HepG2 (cell line): Measurements from ENCODE around the gene HEXD. TPM values are rescaled to one million over a fixed set of nuclear protein-coding genes. Genes with fewer than 3 reads are reported as not detected.

Experiments
- AHR ChIP-seq: IDR thresholded peaks from 2 replicates; pipeline ENCODE4 v1.6.1; 2018; ENCODE audit warnings: missing genetic modification reagents, missing compliant biosample characterization
- ARHGAP35 ChIP-seq: sonication (generic); formaldehyde crosslinking; IDR thresholded peaks from 2 replicates; pipeline ENCODE4 v1.9.0; 2022; ENCODE audit warnings: mild to moderate bottlenecking, inconsistent platforms, moderate library complexity, missing genetic modification reagents, borderline replicate concordance
- ARNT2 ChIP-seq: sonication (generic); formaldehyde crosslinking; IDR thresholded peaks from 2 replicates; pipeline ENCODE4 v1.8.0; 2022; ENCODE audit warnings: mild to moderate bottlenecking, low read depth, missing genetic modification reagents, moderate library complexity
- FOSL2 ChIP-seq: sonication (generic); formaldehyde crosslinking; IDR thresholded peaks from 2 replicates; pipeline ENCODE4 v1.4.0; 2020; ENCODE audit warnings: missing genetic modification reagents
- GATAD2A ChIP-seq: IDR thresholded peaks from 2 replicates; pipeline ENCODE4 v1.6.1; 2016
- GTF3A ChIP-seq: sonication (generic); formaldehyde crosslinking; conservative IDR thresholded peaks from 2 replicates; pipeline ENCODE4 v1.4.0; 2020; ENCODE audit warnings: mild to moderate bottlenecking, missing genetic modification reagents
- GZF1 ChIP-seq: sonication (generic); formaldehyde crosslinking; IDR thresholded peaks from 2 replicates; pipeline ENCODE4 v1.5.1; 2020; ENCODE audit warnings: mild to moderate bottlenecking, missing genetic modification reagents
- HMGA1 ChIP-seq: sonication (generic); formaldehyde crosslinking; conservative IDR thresholded peaks from 2 replicates; pipeline ENCODE4 v1.4.0; 2020; ENCODE audit warnings: missing genetic modification reagents
- HNRNPL ChIP-seq: fragments of 200-400 bp; formaldehyde crosslinking; IDR thresholded peaks from 2 replicates; pipeline ENCODE4 v1.6.1; 2017; ENCODE audit warnings: mild to moderate bottlenecking, low read depth, low read length
- JARID2 ChIP-seq: sonication (generic); formaldehyde crosslinking; IDR thresholded peaks from 2 replicates; pipeline ENCODE4 v1.8.1; 2023; ENCODE audit warnings: missing genetic modification reagents, inconsistent platforms; ENCODE audit not compliant: insufficient replicate concordance
- MIER3 ChIP-seq: IDR thresholded peaks from 2 replicates; pipeline ENCODE4 v1.6.1; 2016; ENCODE audit warnings: missing compliant biosample characterization, borderline replicate concordance
- NFE2L1 ChIP-seq: sonication (generic); formaldehyde crosslinking; IDR thresholded peaks from 2 replicates; pipeline ENCODE4 v1.4.0; 2020; ENCODE audit warnings: missing genetic modification reagents, mild to moderate bottlenecking, borderline replicate concordance
- NR2F1 ChIP-seq, 2 experiments: fragments of 450-650 bp in 1 of 2; formaldehyde crosslinking in 1 of 2; IDR thresholded peaks; 2 replicates each; pipeline versions ENCODE4 v1.5.0 to v1.6.1; 2016 to 2020; ENCODE audit warnings: mild to moderate bottlenecking in 1 of 2, missing compliant biosample characterization in 1 of 2, missing genetic modification reagents in 1 of 2, moderate library complexity in 1 of 2
- PHF5A ChIP-seq: IDR thresholded peaks from one replicate; pipeline ENCODE4 v1.6.1; 2018; ENCODE audit warnings: low read depth, missing genetic modification reagents; ENCODE audit not compliant: unreplicated experiment
- SOX13 ChIP-seq, 3 experiments: fragments of 450-650 bp in 1 of 3; sonication (generic) in 1 of 3; formaldehyde crosslinking in 1 of 3; IDR thresholded peaks in 2 of 3; conservative IDR thresholded peaks in 1 of 3; 2 replicates each; pipeline versions ENCODE4 v1.5.0 to v1.6.1; 2016 to 2020; ENCODE audit warnings: antibody characterized with exemption in 1 of 3, mild to moderate bottlenecking in 1 of 3, missing compliant biosample characterization in 1 of 3, missing genetic modification reagents in 1 of 3, moderate library complexity in 1 of 3
- TFAP4 ChIP-seq: sonication (generic); IDR thresholded peaks from 2 replicates; pipeline ENCODE4 v1.6.1; 2016; ENCODE audit warnings: low read depth, borderline replicate concordance
- TMF1 ChIP-seq: sonication (generic); formaldehyde crosslinking; IDR thresholded peaks from 2 replicates; pipeline ENCODE4 v1.8.1; 2022; ENCODE audit warnings: low read depth, missing genetic modification reagents
- ZFP36 ChIP-seq: fragments of 150-350 bp; IDR thresholded peaks from 2 replicates; pipeline ENCODE4 v1.6.1; 2018; ENCODE audit warnings: borderline replicate concordance, low read length, low read depth; ENCODE audit not compliant: partially characterized antibody
- ZNF230 ChIP-seq: sonication (generic); formaldehyde crosslinking; IDR thresholded peaks from 2 replicates; pipeline ENCODE4 v1.4.0; 2020; ENCODE audit warnings: mild to moderate bottlenecking, missing genetic modification reagents
- ZNF3 ChIP-seq: IDR thresholded peaks from 2 replicates; pipeline ENCODE4 v1.7.0; 2017; ENCODE audit warnings: inconsistent platforms
- ZNF44 ChIP-seq: sonication (generic); formaldehyde crosslinking; IDR thresholded peaks from 2 replicates; pipeline ENCODE4 v1.5.1; 2020; ENCODE audit warnings: mild to moderate bottlenecking, missing genetic modification reagents
- ZNF562 ChIP-seq: sonication (generic); formaldehyde crosslinking; IDR thresholded peaks from 2 replicates; pipeline ENCODE4 v1.8.0; 2022; ENCODE audit warnings: missing genetic modification reagents, borderline replicate concordance
- ZNF619 ChIP-seq: sonication (generic); formaldehyde crosslinking; IDR thresholded peaks from 2 replicates; pipeline ENCODE4 v1.4.0; 2020; ENCODE audit warnings: mild to moderate bottlenecking, missing genetic modification reagents
- ZNF652 ChIP-seq: IDR thresholded peaks from 2 replicates; pipeline ENCODE4 v1.6.1; 2016; ENCODE audit warnings: low read depth, borderline replicate concordance
- ZNF761 ChIP-seq: sonication (generic); formaldehyde crosslinking; conservative IDR thresholded peaks from 2 replicates; pipeline ENCODE4 v1.4.0; 2020; ENCODE audit warnings: mild to moderate bottlenecking, missing genetic modification reagents
- ZNF775 ChIP-seq: sonication (generic); formaldehyde crosslinking; IDR thresholded peaks from 2 replicates; pipeline ENCODE4 v1.4.0; 2020; ENCODE audit warnings: missing genetic modification reagents, mild to moderate bottlenecking, moderate library complexity, borderline replicate concordance
- polyA plus RNA-seq, 8 experiments: library from polyadenylated mRNA; depleted of rRNA in 3 of 8; stranded (reverse) in 7 of 8; unstranded in 1 of 8; fragments of >200 nt; fragmentation: Illumina TruSeq in 4 of 8; extraction: Trizol in 4 of 8; gene quantifications; 2 replicates each; pipeline versions ENCODE4 v1.2.1 to v1.2.3, GENCODE V29; 2011 to 2016; ENCODE audit warnings: low read depth in 4 of 8, missing spikeins in 1 of 8, mixed read lengths in 1 of 8; ENCODE audit not compliant: insufficient read depth in 1 of 8
- total RNA-seq, 5 experiments: library from RNA; depleted of rRNA; stranded (reverse); fragments of >200 nt; fragmentation: Illumina TruSeq; extraction: Trizol; gene quantifications; 2 replicates each; pipeline ENCODE4 v1.2.3, GENCODE V29; 2016; ENCODE audit warnings: low read depth in 1 of 5
- TF ChIP-seq, protein P1 (sequence below): IDR thresholded peaks from 2 replicates; pipeline ENCODE4 v1.6.1; 2018; ENCODE audit warnings: missing genetic modification reagents, mild to moderate bottlenecking, missing compliant biosample characterization
- TF ChIP-seq, protein P2 (sequence below), 2 experiments: fragments of 450-650 bp in 1 of 2; sonication (generic) in 1 of 2; formaldehyde crosslinking; IDR thresholded peaks; 2 replicates each; pipeline versions ENCODE4 v1.5.0 to v1.8.0; 2020 to 2022; ENCODE audit warnings: mild to moderate bottlenecking in 1 of 2, missing genetic modification reagents in 1 of 2

The HEXD gene
- total and polyA plus RNA-seq, 2 of the 13 experiments (the other 11 are each of a cell fraction or from before 2014, with no cell fraction given): 22.3 to 41.8 TPM

DNA sequence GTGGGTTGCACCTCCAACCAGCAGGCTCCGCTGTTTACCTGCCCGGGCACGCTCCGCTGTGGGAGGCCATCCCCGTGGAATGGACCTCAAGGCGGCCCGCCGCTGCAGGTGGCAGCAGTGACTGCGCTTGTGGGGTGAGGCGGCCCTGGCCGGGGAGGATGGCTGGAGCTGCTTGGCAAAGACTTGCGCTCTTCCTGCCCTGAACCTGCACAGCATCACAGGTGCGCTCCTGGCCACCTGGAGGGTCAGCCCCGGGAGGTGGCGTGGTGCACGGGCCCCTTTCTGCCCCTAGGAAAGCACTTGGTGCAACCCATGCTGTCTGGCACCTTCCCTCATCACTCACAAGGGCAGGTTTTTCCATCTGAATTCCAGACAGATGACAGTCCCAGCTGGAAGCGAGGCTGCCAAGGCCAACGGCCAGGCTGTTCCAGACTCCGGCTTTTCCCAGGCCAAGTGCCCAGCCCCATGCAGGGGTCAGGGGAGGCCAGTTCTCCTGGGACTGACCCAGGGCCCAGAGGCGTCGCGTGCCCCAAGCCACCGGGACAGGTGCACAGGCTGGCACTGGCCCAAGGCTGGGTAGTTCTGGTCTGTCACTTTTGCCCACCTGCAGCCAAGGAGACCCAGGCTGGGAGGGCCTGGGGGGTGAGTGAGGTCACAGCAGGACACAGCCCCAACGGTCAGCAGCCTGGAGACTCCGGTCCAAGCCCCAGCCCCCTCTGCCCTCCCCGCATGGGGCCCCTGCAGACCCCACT, 33.2 kb upstream of the HEXD start (continued):
- 0 out of 2 replicates have a peak, but pooled peaks have one; percentile 50 for TF ChIP-seq ZNF761 (CRISPR knock-in tag)
- no peak for TF ChIP-seq PHF5A (CRISPR knock-in tag)
- TF ChIP-seq JARID2 (CRISPR knock-in tag): no peak
- TF ChIP-seq NFE2L1 (CRISPR knock-in tag): no peak
- peak; percentile 65; the same call in 1 of the 2 replicates for TF ChIP-seq ARNT2 (CRISPR knock-in tag)
- TF ChIP-seq, protein P1, sequence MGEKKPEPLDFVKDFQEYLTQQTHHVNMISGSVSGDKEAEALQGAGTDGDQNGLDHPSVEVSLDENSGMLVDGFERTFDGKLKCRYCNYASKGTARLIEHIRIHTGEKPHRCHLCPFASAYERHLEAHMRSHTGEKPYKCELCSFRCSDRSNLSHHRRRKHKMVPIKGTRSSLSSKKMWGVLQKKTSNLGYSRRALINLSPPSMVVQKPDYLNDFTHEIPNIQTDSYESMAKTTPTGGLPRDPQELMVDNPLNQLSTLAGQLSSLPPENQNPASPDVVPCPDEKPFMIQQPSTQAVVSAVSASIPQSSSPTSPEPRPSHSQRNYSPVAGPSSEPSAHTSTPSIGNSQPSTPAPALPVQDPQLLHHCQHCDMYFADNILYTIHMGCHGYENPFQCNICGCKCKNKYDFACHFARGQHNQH (CRISPR knock-in tag): peak; percentile 47; the same call in 1 of the 2 replicates
- TF ChIP-seq ZNF562 (CRISPR knock-in tag): no peak
- peak; percentile 92 for TF ChIP-seq TFAP4
- no peak for TF ChIP-seq GTF3A (CRISPR knock-in tag)
- TF ChIP-seq ZNF230 (CRISPR knock-in tag): 0 out of 2 replicates have a peak, but pooled peaks have one; percentile 55
- no peak for TF ChIP-seq GZF1 (CRISPR knock-in tag)
- TF ChIP-seq ZFP36: no peak
- TF ChIP-seq ZNF775: no peak
- TF ChIP-seq MIER3 (CRISPR knock-in tag): no peak; the same call in 1 of the 2 replicates
- TF ChIP-seq ARHGAP35: peak; percentile 47
- TF ChIP-seq, protein P2, sequence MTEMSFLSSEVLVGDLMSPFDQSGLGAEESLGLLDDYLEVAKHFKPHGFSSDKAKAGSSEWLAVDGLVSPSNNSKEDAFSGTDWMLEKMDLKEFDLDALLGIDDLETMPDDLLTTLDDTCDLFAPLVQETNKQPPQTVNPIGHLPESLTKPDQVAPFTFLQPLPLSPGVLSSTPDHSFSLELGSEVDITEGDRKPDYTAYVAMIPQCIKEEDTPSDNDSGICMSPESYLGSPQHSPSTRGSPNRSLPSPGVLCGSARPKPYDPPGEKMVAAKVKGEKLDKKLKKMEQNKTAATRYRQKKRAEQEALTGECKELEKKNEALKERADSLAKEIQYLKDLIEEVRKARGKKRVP (CRISPR knock-in tag; IDR thresholded peaks at IDR 0.05): no peak
- TF ChIP-seq TMF1 (CRISPR knock-in tag): 0 out of 2 replicates have a peak, but pooled peaks have one; percentile 43
- no peak for TF ChIP-seq ZNF619 (CRISPR knock-in tag)
- TF ChIP-seq ZNF3 (CRISPR knock-in tag): no peak
- peak; percentile 54 to 70; a peak in 3 of 4 replicates for TF ChIP-seq NR2F1 (CRISPR knock-in tag; IDR thresholded peaks at IDR 0.05)
- 0 out of 2 replicates have a peak, but pooled peaks have one; percentile 56 for TF ChIP-seq ZNF44 (CRISPR knock-in tag)
- TF ChIP-seq AHR (CRISPR knock-in tag): no peak
- peak; percentile 70; the same call in 1 of the 2 replicates for TF ChIP-seq HNRNPL
- no peak for TF ChIP-seq HMGA1
- TF ChIP-seq GATAD2A: peak; percentile 55; the same call in 1 of the 2 replicates
- peak; percentile 89 for TF ChIP-seq FOSL2 (CRISPR knock-in tag)
- no peak for TF ChIP-seq ZNF652 (CRISPR knock-in tag)
- no peak for TF ChIP-seq SOX13 (IDR thresholded peaks at IDR 0.05)
- peak in 1 of 2 experiments; percentile 55; a peak in 2 of 4 replicates for TF ChIP-seq SOX13 (CRISPR knock-in tag; conservative IDR thresholded peaks at IDR 0.05 in 1 of 2, IDR thresholded peaks at IDR 0.05 in 1 of 2)
